ENCODE data around the gene SCAI.
A peak's percentile ranks its signal among the peaks of the same experiment; 100 is the strongest.

The SCAI gene

DNA sequence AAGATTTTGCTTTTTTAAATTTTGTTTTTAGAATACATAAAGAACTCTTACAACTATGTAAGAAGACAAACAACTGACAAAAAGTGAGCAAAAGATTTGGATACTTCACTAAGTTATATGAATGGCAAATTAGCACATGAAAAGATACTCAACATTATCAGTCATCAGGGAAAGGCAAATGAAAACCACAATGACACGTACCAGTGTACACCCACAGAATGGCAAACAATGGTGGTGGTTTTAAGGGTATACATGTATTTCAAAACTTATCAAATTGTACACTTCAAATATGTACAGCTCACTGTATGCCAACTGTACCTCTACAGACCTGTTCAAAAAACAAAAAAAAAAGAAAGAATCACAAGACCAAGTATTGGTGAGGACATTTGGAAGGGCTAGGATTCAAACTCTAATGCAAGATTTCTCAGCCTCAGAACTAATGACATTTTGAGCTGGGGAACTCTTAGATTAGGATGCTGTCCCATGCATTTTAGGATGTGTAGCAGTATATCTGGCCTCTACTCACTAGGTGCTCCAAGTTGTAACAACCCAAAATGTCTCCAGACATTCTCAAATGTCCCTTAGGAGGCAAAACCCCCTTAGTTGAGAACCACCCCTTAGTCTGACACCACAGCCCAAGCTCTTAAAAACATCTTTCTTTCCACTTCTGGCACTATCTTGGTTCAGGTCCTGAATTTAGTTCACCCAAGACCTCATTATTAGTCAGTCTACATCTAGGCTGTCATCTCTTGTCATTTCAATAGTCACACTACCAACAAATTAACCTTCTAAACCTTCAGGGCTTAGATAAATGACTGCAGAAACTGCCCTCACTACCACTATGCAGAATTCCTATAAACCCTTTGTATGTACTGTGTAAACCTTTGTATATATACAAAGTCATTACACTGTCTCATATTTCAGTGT, 9.7 kb downstream of the SCAI start (continued):
- TF ChIP-seq SETDB1 (IDR thresholded peaks at IDR 0.05; ENCODE audit: insufficient read length, low read length) (peak; percentile 15), BCL11A (tag by site-specific recombination; IDR thresholded peaks at IDR 0.05; ENCODE audit: low read depth) (no peak), KLF1 (tag by site-specific recombination; IDR thresholded peaks at IDR 0.05) (no peak), HOXA7 (CRISPR knock-in tag; IDR thresholded peaks at IDR 0.05; ENCODE audit: borderline replicate concordance) (no peak), ZNF37A (tag by site-specific recombination; IDR thresholded peaks at IDR 0.05) (no peak)
- TF ChIP-seq, protein P1, sequence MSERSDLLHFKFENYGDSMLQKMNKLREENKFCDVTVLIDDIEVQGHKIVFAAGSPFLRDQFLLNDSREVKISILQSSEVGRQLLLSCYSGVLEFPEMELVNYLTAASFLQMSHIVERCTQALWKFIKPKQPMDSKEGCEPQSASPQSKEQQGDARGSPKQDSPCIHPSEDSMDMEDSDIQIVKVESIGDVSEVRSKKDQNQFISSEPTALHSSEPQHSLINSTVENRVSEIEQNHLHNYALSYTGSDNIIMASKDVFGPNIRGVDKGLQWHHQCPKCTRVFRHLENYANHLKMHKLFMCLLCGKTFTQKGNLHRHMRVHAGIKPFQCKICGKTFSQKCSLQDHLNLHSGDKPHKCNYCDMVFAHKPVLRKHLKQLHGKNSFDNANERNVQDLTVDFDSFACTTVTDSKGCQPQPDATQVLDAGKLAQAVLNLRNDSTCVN (tag by site-specific recombination; optimal IDR thresholded peaks at IDR 0.05) = no peak

- POLR2A ChIA-PET = no interaction called here
- Histone ChIP-seq H3K9me3 (ENCODE audit: control insufficient read depth, insufficient read depth, low read depth, low read length) (no peaks in the 10 kb centered on the region), H3K4me1 (ENCODE audit: control insufficient read depth, insufficient read depth, low read length) (no peaks in the 10 kb centered on the region), H3K36me3 (ENCODE audit: control insufficient read depth in 2 of 2, insufficient read depth in 1 of 2, low read length in 2 of 2) (no peaks in the 10 kb centered on the region; a peak in 1 of 3 replicates), H3K27ac (ENCODE audit: extremely low read depth, low read depth, low read length) (no peak overlapping the region), H3K4me3 (ENCODE audit: low read depth, low read length) (no peak overlapping the region)
- TF ChIP-seq GFI1B (tag by site-specific recombination; IDR thresholded peaks at IDR 0.05) = no peak
- no peak for TF ChIP-seq HOXC10 (CRISPR knock-in tag; IDR thresholded peaks at IDR 0.05)
- TF ChIP-seq ZNF274 (IDR thresholded peaks at IDR 0.05; ENCODE audit: low read length) = no peak
- TF ChIP-seq ZNF274 (tag by site-specific recombination; IDR thresholded peaks at IDR 0.05; ENCODE audit: borderline replicate concordance) = no peak
- TF ChIP-seq ZNF184 (tag by site-specific recombination; IDR thresholded peaks at IDR 0.05) = no peak
- TF ChIP-seq ZNF48 (tag by site-specific recombination; IDR thresholded peaks at IDR 0.05) = no peak
- TF ChIP-seq ZNF37A (tag by site-specific recombination; IDR thresholded peaks at IDR 0.05) = no peak
- no peak for TF ChIP-seq ZNF610 (tag by site-specific recombination; IDR thresholded peaks at IDR 0.05; ENCODE audit: borderline replicate concordance)
- TF ChIP-seq TRIM28 (IDR thresholded peaks at IDR 0.05; ENCODE audit: borderline replicate concordance, low read length) = no peak
- TF ChIP-seq ZNF433 (tag by site-specific recombination; IDR thresholded peaks at IDR 0.05; ENCODE audit: low read depth) = no peak
- no peak for TF ChIP-seq BCL11A (tag by site-specific recombination; IDR thresholded peaks at IDR 0.05; ENCODE audit: low read depth)
- TF ChIP-seq KLF1 (tag by site-specific recombination; IDR thresholded peaks at IDR 0.05) = no peak
- TF ChIP-seq ZFHX2 (tag by site-specific recombination; conservative IDR thresholded peaks at IDR 0.05) = no peak
- TF ChIP-seq TSHZ1 (tag by site-specific recombination; IDR thresholded peaks at IDR 0.05; ENCODE audit: borderline replicate concordance) = no peak
- CTCF ChIA-PET = no interaction called here
Observed at GRCh38 chr9:125131778-125132177, 11.6 kb downstream of the SCAI start.

DNA sequence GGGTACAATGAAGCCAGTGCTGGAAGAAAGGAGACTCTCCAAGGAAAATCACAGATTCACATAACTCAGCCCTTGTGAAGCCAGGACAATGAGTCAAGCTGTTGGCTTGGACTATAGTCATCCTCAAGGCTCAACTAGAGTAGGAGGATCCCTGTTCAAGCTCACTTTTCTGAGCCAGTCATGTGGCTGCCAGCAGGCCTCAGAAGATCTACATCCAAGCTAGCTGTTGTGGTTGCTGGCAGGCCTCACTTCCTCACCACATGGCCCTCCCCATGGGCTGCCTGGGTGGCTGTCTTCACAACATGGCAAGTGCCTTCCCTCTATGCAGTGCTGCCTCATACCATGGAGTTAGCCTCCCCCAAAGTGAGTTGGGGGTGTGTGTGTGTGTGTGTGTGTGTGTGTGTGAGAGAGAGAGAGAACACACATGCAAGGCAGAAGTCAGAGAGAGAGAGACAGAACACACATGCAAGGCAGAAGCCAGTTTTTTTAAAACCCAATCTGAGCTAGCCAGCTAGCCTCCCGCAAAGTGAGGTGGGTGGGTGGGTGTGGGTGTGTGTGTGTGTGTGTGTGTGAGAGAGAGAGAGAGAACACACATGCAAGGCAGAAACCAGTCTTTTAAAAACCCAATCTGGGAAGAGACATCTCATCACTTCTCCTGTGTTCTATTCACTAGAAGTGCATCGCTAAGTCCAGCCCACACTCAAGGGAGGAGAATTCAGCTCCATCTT, 17.1 kb downstream of the SCAI start:
- no peaks in the 10 kb centered on the region for H3K36me3 ChIP-seq (ENCODE audit: control insufficient read depth in 2 of 2, insufficient read depth in 1 of 2, low read length in 2 of 2)
- ChIA-PET CTCF (interaction anchor here (0.6 to 1.2 kb wide), 3 partner anchors 18 to 1020 kb away, joined by 3 to 4 read pairs (median 4); partner anchors contain the start of gene WDR38), POLR2A (no interaction called here)
- no peak overlapping the region for H3K4me3 ChIP-seq (ENCODE audit: low read depth, low read length)
- no peaks in the 10 kb centered on the region for H3K4me1 ChIP-seq (ENCODE audit: control insufficient read depth, insufficient read depth, low read length)
- no peak overlapping the region for H3K27ac ChIP-seq (ENCODE audit: extremely low read depth, low read depth, low read length)
- H3K9me3 ChIP-seq (ENCODE audit: control insufficient read depth, insufficient read depth, low read depth, low read length) = no peaks in the 10 kb centered on the region
- TF ChIP-seq, protein P2, sequence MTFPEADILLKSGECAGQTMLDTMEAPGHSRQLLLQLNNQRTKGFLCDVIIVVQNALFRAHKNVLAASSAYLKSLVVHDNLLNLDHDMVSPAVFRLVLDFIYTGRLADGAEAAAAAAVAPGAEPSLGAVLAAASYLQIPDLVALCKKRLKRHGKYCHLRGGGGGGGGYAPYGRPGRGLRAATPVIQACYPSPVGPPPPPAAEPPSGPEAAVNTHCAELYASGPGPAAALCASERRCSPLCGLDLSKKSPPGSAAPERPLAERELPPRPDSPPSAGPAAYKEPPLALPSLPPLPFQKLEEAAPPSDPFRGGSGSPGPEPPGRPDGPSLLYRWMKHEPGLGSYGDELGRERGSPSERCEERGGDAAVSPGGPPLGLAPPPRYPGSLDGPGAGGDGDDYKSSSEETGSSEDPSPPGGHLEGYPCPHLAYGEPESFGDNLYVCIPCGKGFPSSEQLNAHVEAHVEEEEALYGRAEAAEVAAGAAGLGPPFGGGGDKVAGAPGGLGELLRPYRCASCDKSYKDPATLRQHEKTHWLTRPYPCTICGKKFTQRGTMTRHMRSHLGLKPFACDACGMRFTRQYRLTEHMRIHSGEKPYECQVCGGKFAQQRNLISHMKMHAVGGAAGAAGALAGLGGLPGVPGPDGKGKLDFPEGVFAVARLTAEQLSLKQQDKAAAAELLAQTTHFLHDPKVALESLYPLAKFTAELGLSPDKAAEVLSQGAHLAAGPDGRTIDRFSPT (tag by site-specific recombination; IDR thresholded peaks at IDR 0.05) = no peak
- TF ChIP-seq ZNF596 (tag by site-specific recombination; IDR thresholded peaks at IDR 0.05) (no peak), SALL2 (tag by site-specific recombination; IDR thresholded peaks at IDR 0.05; ENCODE audit: borderline replicate concordance) (no peak), ZNF791 (tag by site-specific recombination; IDR thresholded peaks at IDR 0.05) (no peak), ZNF510 (tag by site-specific recombination; IDR thresholded peaks at IDR 0.05; ENCODE audit: insufficient replicate concordance) (no peak), BCL6B (tag by site-specific recombination; IDR thresholded peaks at IDR 0.05) (no peak), TRIM28 (IDR thresholded peaks at IDR 0.05; ENCODE audit: borderline replicate concordance, low read length) (no peak), HOXC10 (CRISPR knock-in tag; IDR thresholded peaks at IDR 0.05) (no peak)
